Gastrocnemius medialis (tissue), 4 donors: Measurements from ENCODE around the gene GLRA1.

Source experiments
- POLR2A ChIP-seq, 2 donors: fragments of 450-650 bp; IDR thresholded peaks; one replicate each; pipeline ENCODE4 v1.6.1; 2017; ENCODE audit warnings: antibody characterized with exemption in 2 of 2, mild to moderate bottlenecking in 2 of 2, moderate library complexity in 2 of 2
- TF ChIP-seq, protein P1 (sequence below), 5 experiments: fragments of 450-650 bp in 3 of 5; fragments of 200-600 bp in 2 of 5; sonication (generic) in 2 of 5; IDR thresholded peaks in 4 of 5; conservative IDR thresholded peaks in 1 of 5; 1 replicate in 4 of 5; 2 replicates in 1 of 5; pipeline ENCODE4 v1.5.1; 2016 to 2019; ENCODE audit warnings: antibody characterized with exemption in 5 of 5, mild to moderate bottlenecking in 3 of 5, moderate library complexity in 3 of 5

DNA sequence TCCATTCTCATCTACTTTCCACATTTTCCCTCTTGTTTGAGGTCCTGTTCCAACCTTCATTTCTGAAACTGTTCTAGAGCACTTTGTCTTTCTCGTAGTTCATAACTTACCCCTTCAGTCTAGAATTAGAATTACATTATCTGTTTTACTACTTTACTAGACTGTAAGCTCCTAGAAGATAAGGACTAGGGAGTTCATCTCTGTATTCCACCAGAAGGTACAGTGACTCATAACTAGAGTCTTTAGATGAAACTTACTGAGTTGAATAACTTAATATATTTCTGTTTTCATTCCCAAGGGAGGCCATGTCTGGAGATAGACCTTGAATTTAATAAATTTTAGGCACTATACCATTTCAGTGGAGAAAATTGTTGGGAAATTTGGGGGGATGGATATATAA is 114.2 kb downstream of the GLRA1 start:
- TF ChIP-seq, protein P1, sequence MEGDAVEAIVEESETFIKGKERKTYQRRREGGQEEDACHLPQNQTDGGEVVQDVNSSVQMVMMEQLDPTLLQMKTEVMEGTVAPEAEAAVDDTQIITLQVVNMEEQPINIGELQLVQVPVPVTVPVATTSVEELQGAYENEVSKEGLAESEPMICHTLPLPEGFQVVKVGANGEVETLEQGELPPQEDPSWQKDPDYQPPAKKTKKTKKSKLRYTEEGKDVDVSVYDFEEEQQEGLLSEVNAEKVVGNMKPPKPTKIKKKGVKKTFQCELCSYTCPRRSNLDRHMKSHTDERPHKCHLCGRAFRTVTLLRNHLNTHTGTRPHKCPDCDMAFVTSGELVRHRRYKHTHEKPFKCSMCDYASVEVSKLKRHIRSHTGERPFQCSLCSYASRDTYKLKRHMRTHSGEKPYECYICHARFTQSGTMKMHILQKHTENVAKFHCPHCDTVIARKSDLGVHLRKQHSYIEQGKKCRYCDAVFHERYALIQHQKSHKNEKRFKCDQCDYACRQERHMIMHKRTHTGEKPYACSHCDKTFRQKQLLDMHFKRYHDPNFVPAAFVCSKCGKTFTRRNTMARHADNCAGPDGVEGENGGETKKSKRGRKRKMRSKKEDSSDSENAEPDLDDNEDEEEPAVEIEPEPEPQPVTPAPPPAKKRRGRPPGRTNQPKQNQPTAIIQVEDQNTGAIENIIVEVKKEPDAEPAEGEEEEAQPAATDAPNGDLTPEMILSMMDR (IDR thresholded peaks at IDR 0.05 in 4 of 5, conservative IDR thresholded peaks at IDR 0.05 in 1 of 5) = no peak
- no peak for TF ChIP-seq POLR2A (IDR thresholded peaks at IDR 0.05)
